BLaER1 (cell line): ENCODE data around the gene CDK11B.
"Not testable (repeated sequence)": the region's sequence is repeated elsewhere in the genome, so short reads cannot be mapped to it uniquely, and the experiment has no call there.

Experiments used
- H3K27ac ChIP-seq: shearing (Covaris generic); formaldehyde crosslinking; 2 replicates; pipeline ENCODE4 v1.8.1; 2022
- H3K27me3 ChIP-seq: shearing (Covaris generic); formaldehyde crosslinking; 2 replicates; pipeline ENCODE4 v1.8.1; 2022
- H3K36me3 ChIP-seq: shearing (Covaris generic); formaldehyde crosslinking; 2 replicates; pipeline ENCODE4 v1.8.1; 2022
- H3K4me1 ChIP-seq: shearing (Covaris generic); formaldehyde crosslinking; 2 replicates; pipeline ENCODE4 v1.8.1; 2022
- H3K4me2 ChIP-seq: shearing (Covaris generic); formaldehyde crosslinking; 2 replicates; pipeline ENCODE4 v1.8.1; 2022
- H3K4me3 ChIP-seq: shearing (Covaris generic); formaldehyde crosslinking; 2 replicates; pipeline ENCODE4 v1.8.1; 2022
- H3K9ac ChIP-seq: shearing (Covaris generic); formaldehyde crosslinking; 2 replicates; pipeline ENCODE4 v1.8.1; 2022
- H3K9me3 ChIP-seq: shearing (Covaris generic); formaldehyde crosslinking; 2 replicates; pipeline ENCODE4 v1.8.1; 2022
- H4K20me1 ChIP-seq: shearing (Covaris generic); formaldehyde crosslinking; 2 replicates; pipeline ENCODE4 v1.8.1; 2022
- Cebpa-rat ChIP-seq: shearing (Covaris generic); IDR thresholded peaks from 2 replicates; pipeline ENCODE4 v1.8.1; 2022

The CDK11B gene

GRCh38 chr1:1639368-1639767 is 19.4 kb downstream of the CDK11B start:
- not testable (repeated sequence) for H3K27me3 ChIP-seq, H3K9me3 ChIP-seq, H3K4me3 ChIP-seq, H4K20me1 ChIP-seq, H3K4me1 ChIP-seq, H3K4me2 ChIP-seq, H3K9ac ChIP-seq, H3K27ac ChIP-seq
- H3K36me3 ChIP-seq, result peaks cover 35% of the 10 kb centered on the region

GRCh38 chr1:1638528-1638927 is 20.3 kb downstream of the CDK11B start:
- not testable (repeated sequence) for H3K4me1 ChIP-seq, H3K4me3 ChIP-seq, H3K27ac ChIP-seq, H3K4me2 ChIP-seq, H4K20me1 ChIP-seq, H3K9ac ChIP-seq, H3K9me3 ChIP-seq, H3K27me3 ChIP-seq
- H3K36me3 ChIP-seq, result peaks cover 35% of the 10 kb centered on the region

DNA sequence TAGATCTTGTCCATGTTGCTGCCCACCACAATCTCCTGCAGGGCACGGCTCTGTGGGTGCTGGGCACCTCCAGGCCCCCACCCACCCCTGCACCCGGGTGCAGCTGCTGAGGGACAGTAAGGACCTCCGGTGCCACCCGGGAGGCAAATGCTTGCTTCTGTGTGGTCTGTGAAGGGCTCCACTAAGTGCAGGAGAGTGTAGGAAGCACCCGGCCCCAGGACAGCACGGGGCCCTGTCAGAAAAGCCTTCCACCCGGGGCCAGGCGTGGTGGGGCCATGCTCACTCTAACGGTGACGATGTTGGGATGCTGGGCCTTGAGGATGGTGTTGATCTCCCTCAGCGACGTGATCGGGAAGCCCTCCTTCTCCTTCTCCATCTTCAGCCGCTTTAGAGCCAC is 21.3 kb downstream of the CDK11B start:
- not testable (repeated sequence) for H3K9me3 ChIP-seq, H3K9ac ChIP-seq, H4K20me1 ChIP-seq, H3K4me1 ChIP-seq, H3K4me2 ChIP-seq, H3K27me3 ChIP-seq, H3K27ac ChIP-seq, H3K4me3 ChIP-seq
- peaks cover 35% of the 10 kb centered on the region for H3K36me3 ChIP-seq

DNA sequence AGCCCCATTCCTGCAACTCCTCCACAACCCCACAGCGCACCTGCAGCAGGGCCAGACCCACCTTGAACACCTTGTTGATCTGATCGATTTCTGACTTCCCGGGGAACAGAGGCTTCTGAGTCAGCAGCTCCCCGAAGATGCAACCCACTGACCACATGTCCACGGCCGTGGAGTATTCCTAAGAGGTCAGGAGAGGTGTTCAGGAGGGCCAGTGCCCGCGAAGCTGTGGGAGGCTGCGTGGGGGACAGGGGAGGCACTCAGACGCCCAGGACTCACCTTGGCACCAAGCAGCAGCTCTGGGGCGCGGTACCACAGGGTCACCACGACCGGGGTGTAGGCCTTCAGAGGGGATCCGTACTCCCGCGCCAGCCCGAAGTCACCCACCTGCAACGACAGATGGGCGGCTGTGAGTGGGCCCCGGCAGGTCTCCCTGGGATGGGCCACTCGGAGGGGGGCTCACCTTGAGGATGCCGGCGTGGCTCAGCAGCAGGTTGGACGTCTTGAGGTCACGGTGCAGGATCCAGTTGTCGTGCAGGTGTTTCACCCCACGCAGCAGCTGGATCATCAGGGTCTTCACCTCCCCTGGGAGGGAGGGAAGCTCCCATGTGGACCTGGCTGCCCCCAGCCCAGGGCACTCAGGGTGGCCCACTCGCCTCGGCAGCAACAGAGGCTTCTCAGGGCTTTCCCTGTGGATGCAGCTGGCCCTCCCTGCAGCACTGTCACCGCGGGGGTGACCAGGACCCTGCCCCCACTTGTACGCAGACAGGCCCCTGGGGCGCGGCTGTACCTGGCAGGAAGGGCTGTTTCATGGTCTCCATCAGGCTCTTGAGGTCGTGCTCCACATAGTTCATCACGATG is 22.0 kb downstream of the CDK11B start:
- H3K4me3 ChIP-seq, H3K27ac ChIP-seq, H4K20me1 ChIP-seq, H3K4me2 ChIP-seq, H3K4me1 ChIP-seq, H3K27me3 ChIP-seq, H3K9ac ChIP-seq, H3K9me3 ChIP-seq: not testable (repeated sequence)
- H3K36me3 ChIP-seq, result peaks cover 35% of the 10 kb centered on the region

- peaks cover 20% of the 10 kb centered on the region for H3K4me1 ChIP-seq
- H3K27me3 ChIP-seq, result peaks cover 20% of the 10 kb centered on the region
- H4K20me1 ChIP-seq, H3K4me3 ChIP-seq, H3K27ac ChIP-seq, H3K9ac ChIP-seq, H3K4me2 ChIP-seq, H3K9me3 ChIP-seq: not testable (repeated sequence)
- H3K36me3 ChIP-seq, result peaks cover 30% of the 10 kb centered on the region
Measured at GRCh38 chr1:1634613-1635012, 24.2 kb downstream of the CDK11B start.

DNA sequence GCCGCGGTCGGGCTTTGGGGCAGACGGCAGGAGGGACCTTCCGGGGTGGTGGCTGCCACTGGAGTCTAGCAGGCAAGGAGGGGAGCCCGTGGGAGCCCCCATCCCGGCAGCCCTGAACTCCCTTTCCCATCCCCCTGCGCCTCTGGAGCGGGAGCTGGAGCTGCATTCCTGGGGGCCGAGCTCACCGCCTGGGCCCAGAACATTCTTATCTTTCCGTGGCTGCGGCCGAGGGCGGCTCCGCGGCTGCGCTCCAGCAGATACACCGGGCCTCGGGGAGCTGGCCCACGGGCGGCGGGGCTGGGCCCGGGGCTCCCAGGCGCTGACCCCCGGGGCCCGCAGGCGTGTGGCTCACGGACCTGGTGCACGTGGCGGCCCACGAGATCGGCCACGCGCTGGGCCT is 25.4 kb downstream of the CDK11B start:
- not testable (repeated sequence) for H3K9ac ChIP-seq, H3K9me3 ChIP-seq

DNA sequence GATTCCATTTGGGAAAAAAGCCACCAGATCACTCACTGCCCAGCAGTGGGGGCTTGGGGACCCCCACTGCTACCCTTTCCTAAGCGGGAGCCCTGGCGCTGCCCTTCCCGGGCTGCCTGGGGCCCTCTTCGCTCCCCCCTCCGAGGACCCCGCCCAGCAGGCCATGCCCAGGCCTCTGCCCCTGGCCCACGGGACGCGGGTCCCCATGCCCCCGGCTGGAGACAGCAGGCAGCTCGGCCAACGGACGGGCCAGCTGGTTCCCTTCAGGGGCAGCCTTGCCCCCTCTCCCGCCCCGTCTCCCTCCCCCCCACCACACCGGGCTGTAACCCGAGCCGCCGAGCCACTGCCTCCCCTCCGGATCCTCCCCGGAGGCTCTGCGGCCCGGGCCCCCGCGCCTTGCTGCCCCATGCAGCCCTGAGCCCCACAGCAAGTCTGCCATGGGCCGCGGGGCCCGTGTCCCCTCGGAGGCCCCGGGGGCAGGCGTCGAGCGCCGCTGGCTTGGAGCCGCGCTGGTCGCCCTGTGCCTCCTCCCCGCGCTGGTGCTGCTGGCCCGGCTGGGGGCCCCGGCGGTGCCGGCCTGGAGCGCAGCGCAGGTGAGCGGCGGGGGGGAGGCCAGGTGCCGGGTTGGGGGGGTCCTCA is 26.9 kb downstream of the CDK11B start, which contains the start of gene MMP23B:
MMP23B (plus strand) TSS at position 392 of the 639 bp plus-strand sequence; CDS start at position 438, 46 bp downstream.
- Histone ChIP-seq H3K4me3 (peak within 1 kb of the TSS; percentile 66), H3K4me2 (peak within 1 kb of the TSS; percentile 98)

More for the DNA sequence above, 25.4 kb downstream of the CDK11B start:
- Histone ChIP-seq H3K27me3 (peaks cover 20% of the 10 kb centered on the region), H3K4me1 (peaks cover 30% of the 10 kb centered on the region), H3K36me3 (peaks cover 19% of the 10 kb centered on the region)
- not testable (repeated sequence) for H3K4me2 ChIP-seq, H3K27ac ChIP-seq, H4K20me1 ChIP-seq, H3K4me3 ChIP-seq

DNA sequence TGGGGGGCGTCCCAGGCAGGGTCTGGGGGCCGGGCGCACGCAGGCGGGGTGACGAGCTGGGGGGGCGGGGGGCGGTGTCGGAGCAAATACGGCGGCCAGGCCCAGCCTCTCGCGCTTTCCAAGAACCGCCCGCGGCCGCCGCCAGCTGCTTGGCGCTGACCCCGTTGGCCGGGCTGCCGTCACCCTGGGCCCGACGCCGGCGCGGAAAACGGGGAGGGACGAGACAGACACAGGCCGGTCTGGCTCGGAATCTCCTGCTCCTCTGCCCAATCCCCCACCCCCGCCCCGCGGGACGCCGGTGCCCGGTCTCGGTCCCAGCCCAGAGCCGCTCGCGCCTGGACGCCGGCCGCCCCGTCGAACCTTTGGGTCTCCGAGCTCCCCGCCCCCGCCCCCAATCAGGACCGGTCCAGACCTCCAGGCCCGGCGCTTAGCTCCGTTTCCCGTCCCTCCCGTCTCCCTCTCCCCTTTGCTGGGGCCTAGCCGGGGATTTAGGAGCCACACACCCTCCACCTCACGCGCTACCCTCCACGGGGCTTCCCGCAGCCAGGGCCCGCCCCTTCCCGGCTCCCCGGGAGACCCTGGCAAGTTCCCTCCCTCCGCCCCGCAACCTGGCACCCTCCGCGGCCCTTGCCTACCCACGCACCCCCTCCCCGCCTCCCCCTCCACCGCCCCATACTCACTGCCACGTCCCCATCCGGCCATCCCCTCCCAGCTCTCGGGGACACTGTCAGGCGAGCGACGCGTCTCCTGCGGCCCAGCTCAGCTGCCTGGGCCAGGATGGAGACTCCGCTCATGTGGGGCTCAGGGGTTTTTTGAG is 27.6 kb downstream of the CDK11B start:
- Histone ChIP-seq H3K4me1 (peaks cover 37% of the 10 kb centered on the region), H3K4me3 (peak overlapping the region; percentile 66), H3K27ac (peak overlapping the region; percentile 83), H3K9me3 (no peaks in the 10 kb centered on the region), H3K9ac (peak overlapping the region; percentile 79), H3K4me2 (peak overlapping the region; percentile 98), H3K27me3 (peaks cover 20% of the 10 kb centered on the region), H4K20me1 (peaks cover 7% of the 10 kb centered on the region), H3K36me3 (peaks cover 4% of the 10 kb centered on the region; the same call in 1 of the 2 replicates)
- TF ChIP-seq Cebpa-rat, result no peak

More for the DNA sequence above, 26.9 kb downstream of the CDK11B start, which contains the start of gene MMP23B:
- no peaks in the 10 kb centered on the region for H3K9me3 ChIP-seq
- no peak within 1 kb of the TSS for H3K9ac ChIP-seq
- TF ChIP-seq Cebpa-rat, result no peak
- H3K27ac ChIP-seq, result no peak within 1 kb of the TSS
- peaks cover 20% of the 10 kb centered on the region for H3K27me3 ChIP-seq
- peaks cover 12% of the 10 kb centered on the region for H3K36me3 ChIP-seq
- H3K4me1 ChIP-seq, result peaks cover 37% of the 10 kb centered on the region
- H4K20me1 ChIP-seq, result peaks cover 7% of the 10 kb centered on the region

DNA sequence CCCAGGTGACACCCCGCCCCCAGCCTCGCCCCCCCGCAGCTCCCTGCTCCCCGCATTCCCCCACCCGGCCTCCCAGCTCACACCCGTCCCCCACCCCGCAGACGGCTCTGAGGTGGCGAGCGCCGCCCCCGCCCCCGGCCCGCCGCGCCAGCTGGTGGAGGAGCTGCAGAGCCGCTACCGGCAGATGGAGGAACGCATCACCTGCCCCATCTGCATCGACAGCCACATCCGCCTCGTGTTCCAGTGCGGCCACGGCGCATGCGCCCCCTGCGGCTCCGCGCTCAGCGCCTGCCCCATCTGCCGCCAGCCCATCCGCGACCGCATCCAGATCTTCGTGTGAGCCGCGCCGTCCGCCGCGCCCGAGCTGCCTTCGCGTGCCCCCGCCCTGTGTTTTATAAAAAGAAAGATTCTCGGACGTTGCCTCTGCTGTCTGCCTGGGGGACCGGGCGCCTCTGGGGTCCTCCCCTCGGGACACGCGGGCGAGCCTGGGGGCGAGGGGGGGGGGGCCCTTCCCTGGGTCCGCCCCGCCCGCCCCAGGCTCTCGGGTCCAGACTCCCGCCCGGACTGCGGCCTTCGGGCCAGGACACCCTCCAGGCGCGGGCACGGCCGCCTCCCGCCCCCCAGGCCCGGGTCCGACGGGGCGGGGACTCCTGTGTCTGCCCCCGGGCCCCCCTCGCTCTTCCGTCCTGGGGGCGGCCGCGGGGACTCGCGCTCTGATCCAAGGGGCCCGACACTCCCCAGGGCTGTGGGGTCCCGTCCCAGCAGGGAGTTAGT is 28.4 kb downstream of the CDK11B start:
- H3K27me3 ChIP-seq, result peaks cover 20% of the 10 kb centered on the region
- H3K9me3 ChIP-seq, result no peaks in the 10 kb centered on the region
- peaks cover 4% of the 10 kb centered on the region; the same call in 1 of the 2 replicates for H3K36me3 ChIP-seq
- H3K9ac ChIP-seq, result peak overlapping the region; percentile 79
- peaks cover 37% of the 10 kb centered on the region for H3K4me1 ChIP-seq
- TF ChIP-seq Cebpa-rat, result no peak
- H4K20me1 ChIP-seq, result peaks cover 7% of the 10 kb centered on the region
- peak overlapping the region; percentile 98 for H3K4me2 ChIP-seq
- peak overlapping the region; percentile 83 for H3K27ac ChIP-seq
- peak overlapping the region; percentile 66 for H3K4me3 ChIP-seq
